HG02623 (cell line): ENCODE results near the gene CLCN5.

Source experiments
- ATAC-seq: cut with Tn5 transposase; IDR thresholded peaks from one replicate; pipeline ENCODE4 v1.9.1; 2021; ENCODE audit warnings: moderate library complexity; ENCODE audit not compliant: unreplicated experiment

CLCN5 gene

DNA sequence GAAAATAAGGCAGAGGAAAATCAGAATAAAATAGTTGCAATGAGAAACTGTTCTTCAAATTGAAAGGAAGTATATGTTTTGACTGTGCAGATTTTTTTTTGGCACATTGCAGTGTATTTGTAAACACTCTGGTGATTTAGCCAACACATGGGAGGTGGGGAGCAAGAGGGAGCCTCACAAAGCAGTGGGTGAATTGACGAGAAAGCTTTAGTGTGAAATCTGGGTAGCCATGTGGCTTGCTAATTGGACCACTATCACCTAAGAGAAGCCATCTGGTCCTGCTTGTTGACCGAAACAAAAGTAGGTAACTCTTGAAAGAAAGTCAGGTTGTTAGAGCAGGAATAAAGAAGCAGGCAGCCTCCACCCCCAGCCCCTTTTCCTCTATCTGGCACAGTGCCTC lies 10.4 kb downstream of the CLCN5 start:
- no peak for ATAC-seq

DNA sequence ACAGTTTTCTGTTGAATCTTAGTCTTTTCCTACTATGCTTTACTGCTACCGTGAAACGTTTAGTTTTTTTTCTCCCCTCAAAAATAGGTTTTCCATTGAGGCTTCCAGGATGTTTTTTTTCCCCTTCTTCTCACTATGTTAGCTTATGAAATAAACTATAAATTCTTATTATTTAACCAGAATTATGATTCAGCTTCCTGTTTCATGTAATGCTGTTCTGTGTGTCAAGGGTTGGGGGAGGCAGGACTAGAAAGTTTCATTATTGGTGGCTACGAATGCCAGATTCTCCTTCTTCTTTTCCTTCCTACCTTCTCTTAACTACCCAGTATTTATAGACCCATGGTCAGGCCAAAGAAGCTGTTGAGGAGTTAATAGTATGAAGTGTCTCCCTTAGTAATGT lies 11.8 kb downstream of the CLCN5 start:
- ATAC-seq: no peak

DNA sequence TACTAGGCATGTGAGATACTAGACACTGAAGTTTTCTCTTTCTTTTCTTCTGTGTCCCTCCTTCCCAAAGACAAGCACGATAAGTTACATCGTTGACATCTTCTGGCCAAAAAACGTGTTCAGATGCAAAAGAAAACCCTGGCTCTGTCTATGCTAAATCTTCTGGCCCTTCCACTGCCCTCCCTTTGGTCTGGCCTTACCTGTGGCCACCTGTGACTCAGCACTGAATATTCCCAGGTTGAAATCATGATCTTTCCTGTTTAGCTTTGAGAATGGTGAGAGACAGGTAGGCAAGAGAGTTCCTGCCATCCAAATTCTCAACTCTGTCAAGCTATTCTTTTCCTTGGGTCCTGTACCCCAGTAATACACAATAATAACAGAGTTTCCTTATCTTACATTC lies 12.3 kb downstream of the CLCN5 start:
- no peak for ATAC-seq

DNA sequence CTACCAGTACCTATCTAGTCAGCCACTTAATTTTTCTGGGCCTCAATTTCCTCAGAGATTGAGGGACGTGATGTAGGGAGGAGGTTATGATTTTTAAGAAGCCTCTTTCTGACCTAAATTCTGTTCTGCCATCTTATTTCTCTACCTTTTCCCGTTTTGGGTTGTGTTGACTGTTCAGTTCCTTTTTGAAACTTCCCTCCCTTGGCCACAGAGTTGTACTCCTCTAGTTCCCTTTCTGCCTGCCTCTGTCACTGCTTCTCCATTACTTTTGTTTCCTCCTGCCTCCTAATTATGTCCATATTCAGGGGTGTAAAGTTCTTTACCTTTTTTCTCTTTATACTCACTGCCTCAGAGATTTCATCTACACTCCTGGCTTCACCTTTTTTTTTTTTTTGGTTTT lies 25.4 kb downstream of the CLCN5 start:
- ATAC-seq: peak; percentile 50

DNA sequence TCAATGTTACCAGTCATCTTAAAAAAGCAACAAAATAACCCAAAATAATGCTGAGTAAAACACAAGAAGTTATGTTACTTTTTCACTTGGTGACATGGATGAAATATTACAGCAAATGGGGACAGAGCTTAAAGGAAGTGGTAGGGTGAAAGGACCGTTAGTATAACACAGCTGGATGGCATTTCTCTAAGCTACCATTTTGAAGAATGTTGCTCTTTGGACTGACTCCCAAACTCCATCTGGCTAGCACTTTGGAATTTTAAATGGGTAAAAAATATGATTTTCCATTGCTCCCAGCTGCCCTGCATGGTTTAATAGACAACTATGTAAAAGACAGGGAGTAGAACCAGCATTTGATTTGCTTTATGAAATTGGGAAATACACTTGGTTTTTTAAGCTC lies 27.6 kb downstream of the CLCN5 start:
- ATAC-seq: no peak

DNA sequence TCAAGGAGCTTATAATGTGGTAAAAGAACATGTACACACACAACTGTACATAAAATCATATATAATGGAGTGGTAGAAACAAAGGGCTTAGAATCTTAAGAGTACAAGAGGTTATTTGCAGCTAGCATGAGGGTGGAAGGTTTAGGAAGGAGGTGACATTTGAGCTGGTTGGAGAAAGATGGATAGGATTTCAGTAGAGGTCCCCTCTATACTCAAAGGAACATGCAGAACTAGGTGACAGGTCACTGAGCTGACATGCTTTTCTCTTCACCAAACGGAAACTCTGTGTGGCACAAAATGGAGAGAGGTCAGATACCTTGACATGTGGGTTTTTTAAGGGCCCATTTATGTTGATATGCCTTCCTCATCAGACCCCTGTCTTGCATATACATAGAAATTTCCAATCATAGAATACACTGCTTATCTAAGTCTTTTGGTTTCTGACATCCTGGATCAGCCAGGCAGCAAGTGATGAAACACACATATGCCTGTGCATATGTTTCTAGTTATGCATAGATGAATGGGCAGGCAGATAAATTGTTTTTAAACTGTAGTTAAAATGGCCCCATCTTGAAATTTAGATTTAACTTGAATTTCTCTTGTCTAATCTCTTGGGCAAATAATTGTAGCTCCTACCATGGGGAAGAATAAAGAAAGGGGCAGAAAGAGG lies 29.3 kb downstream of the CLCN5 start:
- ATAC-seq: no peak

DNA sequence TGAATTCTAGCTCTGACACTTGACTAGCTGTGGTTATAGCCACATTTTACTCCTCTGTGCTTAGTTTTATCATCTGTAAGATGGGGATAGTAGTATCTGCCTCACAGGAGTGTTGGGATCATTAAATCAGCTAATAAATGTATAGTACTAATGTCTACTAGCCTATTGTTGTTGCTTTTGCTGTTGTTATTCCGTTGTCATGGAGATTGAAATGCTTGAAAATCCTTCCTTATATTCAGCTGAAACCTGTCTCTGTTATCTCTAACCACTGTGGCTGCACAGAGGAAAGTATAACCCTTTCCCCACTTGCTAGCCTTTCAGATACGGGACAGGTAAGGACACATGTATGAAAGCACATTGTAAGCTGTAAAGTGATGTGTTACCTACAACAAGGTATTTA lies 33.9 kb downstream of the CLCN5 start:
- ATAC-seq: no peak

DNA sequence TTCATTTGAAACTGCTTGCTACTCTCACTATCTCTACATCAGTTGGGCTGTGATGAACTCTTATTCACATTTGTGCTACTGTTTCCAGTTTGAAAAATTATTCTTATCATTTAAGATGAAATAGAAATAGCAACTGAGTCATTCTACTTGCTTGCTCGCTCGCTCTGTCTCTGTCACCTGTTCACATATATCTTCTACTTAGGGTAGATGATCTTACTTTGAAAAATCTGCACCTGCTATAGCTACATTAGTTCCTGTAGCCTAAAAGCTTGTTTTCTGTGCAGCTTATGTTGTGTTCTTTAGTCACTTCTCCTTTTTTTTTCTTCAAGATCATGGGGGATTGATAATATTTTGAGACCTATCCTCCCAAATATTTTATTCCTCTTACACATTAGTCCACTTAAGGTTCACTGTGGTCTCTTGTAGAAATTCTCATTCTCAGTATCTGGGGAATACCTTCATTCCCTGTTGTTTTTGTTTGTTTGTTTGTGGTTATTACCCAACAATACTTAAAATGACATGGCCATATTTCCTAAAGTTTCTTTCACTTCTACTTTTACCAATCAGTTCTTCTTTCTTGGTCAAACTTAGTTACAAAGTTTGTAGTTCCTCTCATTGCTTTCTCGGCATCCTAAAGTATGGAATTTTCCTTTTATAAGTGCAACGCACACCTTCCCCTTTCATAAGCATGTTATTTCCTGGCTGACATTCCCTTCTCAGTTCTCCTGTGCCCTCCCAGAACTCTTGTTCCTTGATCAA lies 36.5 kb downstream of the CLCN5 start:
- no peak for ATAC-seq

DNA sequence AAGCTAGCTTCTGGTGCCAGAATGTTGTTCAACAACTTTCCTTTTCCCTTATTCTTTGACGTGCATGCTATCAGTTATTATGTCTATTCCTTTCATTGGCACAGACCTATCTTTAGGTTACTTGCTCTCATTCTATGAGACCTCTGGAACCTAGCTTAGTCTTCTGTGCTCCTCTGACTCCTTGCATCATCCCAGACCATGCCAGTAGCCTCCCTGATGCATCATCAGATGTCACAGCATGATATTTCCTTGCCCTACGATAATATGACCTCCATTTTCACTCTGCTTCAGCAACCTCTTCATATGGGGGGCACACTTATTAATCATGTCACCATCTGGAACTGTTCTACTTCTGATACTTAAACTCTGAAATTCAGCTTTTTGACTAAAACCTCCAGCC lies 37.2 kb downstream of the CLCN5 start:
- ATAC-seq: no peak

DNA sequence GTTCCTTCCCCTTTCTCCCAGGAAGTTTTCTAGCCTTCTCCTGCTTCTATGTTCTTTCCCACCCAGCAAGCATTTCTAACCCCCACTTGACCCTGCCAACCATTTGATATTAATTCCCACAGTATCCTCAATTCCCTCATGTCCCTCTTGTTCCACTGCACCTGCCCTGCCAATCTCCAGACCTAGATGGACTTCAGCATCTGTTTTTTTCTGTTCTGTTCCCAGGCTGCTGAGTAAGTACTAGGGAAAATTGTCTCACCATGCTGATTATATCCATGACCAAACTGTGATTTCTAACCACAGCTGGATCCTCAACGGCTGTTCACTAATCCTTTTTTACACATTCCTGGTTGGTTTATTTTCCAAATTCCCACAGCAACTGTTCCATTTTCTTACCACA lies 37.7 kb downstream of the CLCN5 start:
- ATAC-seq: no peak

DNA sequence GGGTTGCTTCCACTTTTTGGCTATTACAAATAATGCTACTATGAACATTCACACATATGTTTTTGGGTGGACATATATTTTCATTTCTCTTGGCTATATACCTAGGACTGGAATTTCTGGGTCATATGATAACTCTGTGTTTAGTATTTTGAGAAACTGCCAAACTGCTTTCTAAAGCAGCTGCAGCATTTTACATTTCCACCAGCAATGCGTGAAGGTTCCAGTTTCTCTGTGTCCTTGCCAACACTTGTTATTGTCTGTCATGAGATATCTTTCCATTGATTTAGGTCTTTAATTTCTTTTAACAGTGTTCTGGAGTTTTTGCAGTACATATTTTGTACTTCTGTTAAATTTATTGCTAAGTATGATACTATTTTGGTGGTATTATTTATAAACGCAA lies 48.3 kb downstream of the CLCN5 start:
- no peak for ATAC-seq

DNA sequence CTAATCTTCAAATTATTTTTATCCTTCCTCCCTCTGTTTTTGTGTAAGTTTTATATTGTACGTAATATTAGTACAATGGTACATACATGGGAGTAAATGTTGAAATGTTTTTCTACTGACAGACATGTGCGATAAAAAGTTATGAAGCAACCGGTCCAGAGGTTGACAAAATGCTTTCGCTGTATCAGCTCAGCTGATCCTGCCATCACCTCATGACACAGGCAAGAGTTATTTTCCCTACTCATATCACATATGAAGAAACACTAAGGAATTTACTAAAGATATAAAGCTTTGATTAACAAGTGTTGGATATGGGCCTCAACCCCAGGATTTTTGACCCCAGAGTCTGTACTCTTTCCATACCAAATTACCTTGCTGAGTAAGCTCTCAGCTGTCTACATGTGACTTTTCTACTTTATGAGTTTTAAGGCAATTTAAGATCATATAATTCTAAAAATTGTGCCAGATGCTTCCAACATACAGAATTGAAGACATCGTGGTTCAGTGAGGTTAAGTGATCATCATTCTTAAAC lies 50.0 kb downstream of the CLCN5 start:
- no peak for ATAC-seq

DNA sequence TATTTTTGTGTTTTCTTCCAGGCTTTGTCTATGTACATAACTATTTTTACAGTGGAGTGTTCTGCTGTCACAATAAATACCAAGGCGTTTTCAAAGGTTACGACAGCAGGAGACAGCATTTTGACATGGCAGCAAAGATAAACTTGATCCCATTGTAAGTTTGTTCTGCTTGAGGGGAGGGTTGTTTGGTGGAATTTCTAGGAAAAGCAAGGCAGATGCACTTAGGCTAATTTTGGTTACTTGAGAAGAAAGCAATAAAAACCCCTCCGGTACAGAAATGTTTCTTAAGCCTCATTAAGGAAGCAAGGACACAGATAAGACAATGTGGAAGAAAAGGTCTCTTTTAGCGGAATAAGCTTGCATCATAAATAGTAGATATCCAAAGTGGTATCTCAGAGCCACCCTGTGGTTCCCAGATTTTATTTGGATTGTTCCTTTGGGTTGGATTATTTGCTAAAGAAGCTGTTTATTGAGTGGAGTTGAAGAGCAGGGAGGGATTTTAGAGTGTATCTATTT lies 54.3 kb downstream of the CLCN5 start:
- ATAC-seq: no peak

DNA sequence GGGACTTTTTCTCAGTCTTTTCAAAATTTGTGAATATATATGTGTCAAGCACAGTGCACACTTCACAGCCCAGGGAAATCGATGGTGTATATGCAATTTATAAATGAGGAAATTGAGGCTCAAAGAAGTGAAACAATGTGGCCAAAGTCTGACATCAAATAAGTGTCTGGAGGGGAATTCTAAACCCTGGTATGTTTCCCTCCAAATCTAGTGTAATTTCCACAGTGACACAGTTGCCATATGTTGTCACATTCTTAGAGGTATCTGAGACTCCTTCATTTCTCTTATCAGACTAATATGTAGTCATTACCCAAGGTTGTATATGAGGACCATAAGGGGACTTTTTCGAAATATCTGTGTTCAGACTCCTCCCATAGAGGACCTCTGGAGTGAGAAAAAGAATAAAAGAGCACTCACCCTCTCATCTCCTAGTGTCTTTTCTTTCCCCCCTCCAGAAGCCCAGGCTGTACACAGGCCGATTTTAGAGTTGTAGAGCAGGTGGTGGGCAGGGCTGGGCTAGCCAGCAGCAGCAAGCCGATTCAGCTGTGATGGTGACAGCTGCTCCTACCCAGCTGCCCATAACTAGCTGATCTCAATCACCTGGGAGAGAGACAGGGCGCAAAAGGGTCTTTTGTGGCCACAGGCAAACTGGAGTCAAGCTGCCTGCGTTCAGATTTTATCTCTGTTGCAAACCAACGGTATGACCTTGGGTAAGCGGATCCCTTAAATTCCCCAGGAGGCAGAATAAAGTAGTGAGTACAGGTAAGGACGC lies 55.1 kb downstream of the CLCN5 start:
- no peak for ATAC-seq

DNA sequence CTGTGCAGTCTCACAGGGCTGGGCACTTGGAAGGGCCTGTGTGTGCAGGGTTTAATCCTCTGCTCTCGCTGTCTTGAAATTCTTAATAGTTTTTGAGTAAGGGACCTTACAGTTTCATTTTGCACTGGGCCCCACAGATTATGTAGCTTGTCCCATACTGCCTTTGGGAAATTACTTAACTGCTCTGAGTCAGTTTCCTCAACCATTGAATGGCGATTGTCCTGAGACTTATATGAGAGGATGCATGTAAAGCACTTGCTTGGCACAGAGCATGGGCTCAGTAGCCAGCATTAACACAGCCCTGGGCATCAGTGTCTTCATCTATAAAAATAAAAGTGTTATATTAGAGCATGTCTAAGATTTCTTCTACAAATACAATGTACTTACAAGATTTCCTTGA lies 55.8 kb downstream of the CLCN5 start:
- ATAC-seq: no peak

DNA sequence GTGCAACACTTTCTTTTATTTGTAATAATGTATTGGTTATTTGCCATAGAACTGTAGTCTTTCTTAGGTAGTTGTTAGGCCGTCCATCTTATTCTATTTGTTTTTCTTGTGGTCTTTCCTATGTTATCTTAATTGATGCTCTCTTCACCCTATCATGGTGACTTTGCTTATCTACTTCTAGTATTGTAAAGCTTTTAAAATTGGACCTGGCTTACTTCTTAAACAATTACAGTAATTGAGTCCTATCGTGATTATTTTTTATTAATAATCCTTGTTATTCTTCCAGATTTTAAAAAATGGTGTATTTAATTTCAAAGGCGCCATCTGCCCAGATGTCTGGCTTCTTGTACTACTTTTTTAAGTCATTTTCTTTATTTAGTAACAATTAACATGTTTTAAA lies 63.7 kb downstream of the CLCN5 start:
- no peak for ATAC-seq

DNA sequence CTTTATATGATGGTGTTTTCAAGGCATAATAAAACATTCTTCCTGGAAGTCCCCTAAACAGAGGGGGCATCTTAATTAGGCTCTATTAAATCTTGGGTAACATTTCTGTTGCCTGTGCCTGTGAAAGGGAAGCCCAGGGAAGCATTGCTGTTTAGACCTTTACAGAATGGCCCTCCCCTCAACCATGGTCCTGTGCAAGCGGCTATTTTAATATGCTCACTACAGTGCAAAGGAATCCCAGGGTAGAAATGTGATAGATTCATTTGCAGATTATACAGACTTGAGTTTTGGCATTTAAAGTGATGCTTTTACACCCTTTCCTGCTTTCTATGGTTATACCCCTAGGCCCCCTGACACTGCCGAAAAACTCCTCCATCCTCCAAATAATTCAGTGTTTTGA lies 65.3 kb downstream of the CLCN5 start:
- ATAC-seq: no peak

DNA sequence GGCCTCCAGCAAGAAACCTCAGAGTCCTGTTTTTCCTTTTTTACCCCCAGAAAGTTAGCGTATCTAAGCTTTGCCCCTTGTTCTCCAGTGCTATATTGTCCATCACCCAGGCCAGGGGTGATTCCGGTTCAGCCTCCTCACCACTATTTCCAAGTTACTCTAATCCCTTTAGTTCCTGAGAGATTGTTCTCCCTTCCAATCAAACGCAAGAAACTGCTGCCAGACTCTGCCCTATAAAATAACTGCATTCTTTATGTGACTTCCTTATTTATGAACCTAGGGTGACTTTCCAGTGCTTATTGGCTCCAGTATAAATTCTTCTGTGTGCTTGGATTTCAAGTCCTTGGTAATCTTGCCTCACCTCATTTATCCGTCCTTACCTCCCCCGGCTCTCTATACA lies 65.7 kb downstream of the CLCN5 start:
- ATAC-seq: no peak

DNA sequence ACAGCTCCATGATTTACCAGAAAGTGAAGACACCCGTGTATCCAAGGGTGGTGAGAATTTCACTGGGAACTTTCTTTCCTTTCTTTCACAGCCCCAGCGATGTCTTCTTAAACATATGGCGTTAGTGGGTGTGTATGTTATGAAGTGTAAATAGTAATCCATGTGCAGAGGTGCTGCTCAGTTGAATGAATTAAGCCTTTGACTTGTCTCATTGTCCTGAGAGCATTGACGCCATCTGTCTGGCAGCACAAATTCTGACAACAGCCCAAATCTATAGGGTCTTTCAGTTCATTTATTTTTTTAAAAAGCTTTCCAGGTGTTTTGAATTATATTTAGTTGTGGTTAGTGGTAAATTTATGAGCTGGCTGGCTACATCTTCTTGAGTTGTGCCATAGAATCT lies 69.4 kb downstream of the CLCN5 start:
- no peak for ATAC-seq

DNA sequence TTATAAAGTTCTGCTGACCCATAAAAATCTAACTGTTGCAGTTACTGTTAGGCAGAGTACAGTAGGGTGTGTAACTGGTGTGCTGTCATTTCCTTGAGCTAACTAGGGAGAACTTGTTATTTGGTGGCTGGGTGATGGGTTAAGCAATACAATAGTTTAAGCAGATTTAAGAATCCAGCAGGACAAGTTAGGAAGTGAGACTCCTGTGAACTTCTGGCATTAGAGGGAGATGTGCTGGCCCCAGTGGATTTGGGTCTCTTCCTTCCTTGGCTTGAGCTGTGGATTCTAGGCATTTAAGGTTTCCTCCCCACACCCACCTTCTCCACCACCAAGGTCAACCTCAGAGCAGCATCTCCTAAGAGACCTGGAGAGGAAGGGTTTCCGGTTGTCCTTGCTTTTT lies 70.5 kb downstream of the CLCN5 start:
- ATAC-seq: no peak

DNA sequence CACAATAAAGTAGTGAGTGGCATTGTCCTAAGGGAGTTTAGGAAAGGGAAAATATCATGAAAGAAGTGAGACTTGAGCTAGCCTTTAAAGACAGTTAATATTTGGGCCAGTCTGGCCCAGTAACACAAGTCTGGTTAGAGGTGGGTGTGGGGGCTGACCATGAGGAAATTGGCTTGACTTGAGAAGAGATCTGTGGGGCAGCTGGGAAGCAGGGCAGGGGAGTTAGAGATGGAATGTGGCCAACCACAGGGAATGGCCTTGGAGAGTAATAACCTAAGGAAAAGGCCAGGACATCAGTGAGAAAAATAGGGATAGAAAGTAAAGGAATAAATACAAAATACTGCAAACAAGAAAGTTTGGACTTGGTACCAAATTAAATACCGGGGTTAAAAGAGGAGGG lies 71.3 kb downstream of the CLCN5 start:
- ATAC-seq: no peak
